HepG2 (cell line): ENCODE results near the gene PTEN. TPM values are rescaled to one million over a fixed set of nuclear protein-coding genes. Genes with fewer than 3 reads are reported as not detected.
A peak's percentile ranks its signal among the peaks of the same experiment; 100 is the strongest.

Experiments used
- ATAC-seq: fragments of 200-7000 bp; cut with Tn5 transposase; 3 replicates; pipeline ENCODE4 v1.9.1; 2020; ENCODE audit warnings: mild to moderate bottlenecking, moderate library complexity
- BruUV-seq: library from RNA; stranded (reverse); fragments of 400-500 nt; replicated peaks from 2 replicates; lab custom pipeline; 2021; lab: Mats Ljungman, UMichigan
- CTCF ChIA-PET: fragments of 300-600 bp; formaldehyde crosslinking; extraction: SDS; loops from one replicate; lab custom pipeline; 2021; ENCODE audit warnings: low total read pairs, inconsistent platforms, low intra/inter-chr PET ratio; lab: Yijun Ruan, JAX
- POLR2A ChIA-PET: fragments of 350-600 bp; sonication (Branson Sonifier 250); formaldehyde crosslinking; loops from one replicate; lab custom pipeline; 2020; ENCODE audit warnings: antibody characterized with exemption, inconsistent platforms; lab: Yijun Ruan, JAX
- DNase-seq: peaks from one replicate; pipeline ENCODE4 v3.0.0-alpha.2; 2015; ENCODE audit warnings: low spot score
- FAIRE-seq: peaks from 3 replicates; lab custom pipeline; 2011; peaks lifted over from hg19 to GRCh38; lab: Jason Lieb, UNC
- H2AFZ ChIP-seq: one replicate; pipeline ENCODE4 v1.6.1; 2011; ENCODE audit warnings: low read length, inconsistent platforms
- H3K27ac ChIP-seq: fragments of 300-600 bp; 3 replicates; pipeline ENCODE4 v1.8.0; 2011; ENCODE audit warnings: mixed run types, mild to moderate bottlenecking, mixed read lengths, low read length, inconsistent platforms; ENCODE audit not compliant: insufficient read depth; ENCODE audit errors: extremely low read length
- H3K27me3 ChIP-seq, 2 experiments: fragments of 200-600 bp in 1 of 2; 2 replicates in 1 of 2; 3 replicates in 1 of 2; pipeline versions ENCODE4 v1.6.0 to v1.8.0; 2011; ENCODE audit warnings: low read length in 2 of 2, mild to moderate bottlenecking in 2 of 2, moderate library complexity in 2 of 2, inconsistent platforms in 1 of 2; ENCODE audit not compliant: insufficient read depth in 2 of 2, control insufficient read depth in 1 of 2
- H3K36me3 ChIP-seq, 2 experiments: fragments of 200-600 bp in 1 of 2; replicated peaks in 1 of 2; 2 replicates in 1 of 2; 3 replicates in 1 of 2; pipeline versions ENCODE4 v1.5.1 to v1.8.0; 2011; ENCODE audit warnings: low read length in 2 of 2, inconsistent platforms in 1 of 2; ENCODE audit not compliant: insufficient read depth in 2 of 2, control insufficient read depth in 1 of 2
- H3K4me1 ChIP-seq: 2 replicates; pipeline ENCODE4 v1.5.1; 2012; ENCODE audit warnings: low read length, inconsistent platforms; ENCODE audit not compliant: insufficient read depth
- H3K4me2 ChIP-seq: 2 replicates; pipeline ENCODE4 v1.6.0; 2011; ENCODE audit warnings: low read depth, low read length, inconsistent platforms
- H3K4me3 ChIP-seq, 3 experiments: fragments of 200-600 bp in 1 of 3; sonication (generic), shearing (Covaris generic) in 1 of 3; replicated peaks in 1 of 3; 2 replicates each; pipeline ENCODE4 v1.5.1; 2011 to 2016; ENCODE audit warnings: low read length in 3 of 3, inconsistent platforms in 2 of 3, low read depth in 2 of 3, mild to moderate bottlenecking in 2 of 3, control low read depth in 1 of 3, mixed read lengths in 1 of 3; ENCODE audit not compliant: insufficient read depth in 1 of 3
- H3K79me2 ChIP-seq: one replicate; pipeline ENCODE4 v1.6.1; 2011; ENCODE audit warnings: low read length, inconsistent platforms; ENCODE audit not compliant: insufficient read depth
- H3K9ac ChIP-seq: 2 replicates; pipeline ENCODE4 v1.6.0; 2011; ENCODE audit warnings: mild to moderate bottlenecking, low read depth, low read length, inconsistent platforms; ENCODE audit not compliant: insufficient read depth
- H3K9me3 ChIP-seq: 2 replicates; pipeline ENCODE4 v1.5.1; 2012; ENCODE audit warnings: mild to moderate bottlenecking, low read length
- H4K20me1 ChIP-seq: 2 replicates; pipeline ENCODE4 v1.6.0; 2011; ENCODE audit warnings: inconsistent platforms, mild to moderate bottlenecking, low read length, moderate library complexity; ENCODE audit not compliant: insufficient read depth
- ATF7 ChIP-seq, 2 experiments: fragments of 450-650 bp in 1 of 2; sonication (generic) in 1 of 2; formaldehyde crosslinking in 1 of 2; IDR thresholded peaks; 2 replicates each; pipeline versions ENCODE4 v1.4.0 to v1.6.1; 2016 to 2020; ENCODE audit warnings: antibody characterized with exemption in 1 of 2, mild to moderate bottlenecking in 1 of 2, missing genetic modification reagents in 1 of 2
- DMAP1 ChIP-seq: IDR thresholded peaks from 2 replicates; pipeline ENCODE4 v1.6.1; 2016
- FOXC1 ChIP-seq: sonication (generic); formaldehyde crosslinking; IDR thresholded peaks from 2 replicates; pipeline ENCODE4 v1.8.0; 2022; ENCODE audit warnings: mild to moderate bottlenecking, missing genetic modification reagents, borderline replicate concordance
- MXD3 ChIP-seq: IDR thresholded peaks from 2 replicates; pipeline ENCODE4 v1.6.1; 2016; ENCODE audit warnings: mild to moderate bottlenecking, missing biosample characterization, missing genetic modification reagents
- NFYC ChIP-seq: IDR thresholded peaks from 2 replicates; pipeline ENCODE4 v1.6.1; 2016; ENCODE audit warnings: missing genetic modification reagents, missing compliant biosample characterization
- PREB ChIP-seq: sonication (generic); formaldehyde crosslinking; IDR thresholded peaks from 2 replicates; pipeline ENCODE4 v1.4.0; 2020; ENCODE audit warnings: missing genetic modification reagents
- SALL2 ChIP-seq: sonication (generic); formaldehyde crosslinking; IDR thresholded peaks from 2 replicates; pipeline ENCODE4 v1.8.1; 2023; ENCODE audit warnings: mild to moderate bottlenecking, missing genetic modification reagents, inconsistent platforms
- TARDBP ChIP-seq: sonication (generic); formaldehyde crosslinking; IDR thresholded peaks from 2 replicates; pipeline ENCODE4 v1.8.0; 2022; ENCODE audit warnings: mild to moderate bottlenecking, missing genetic modification reagents
- ZBTB2 ChIP-seq: sonication (generic); formaldehyde crosslinking; IDR thresholded peaks from 2 replicates; pipeline ENCODE4 v1.8.0; 2022; ENCODE audit warnings: low read depth, missing genetic modification reagents
- ZNF256 ChIP-seq: sonication (generic); formaldehyde crosslinking; conservative IDR thresholded peaks from 2 replicates; pipeline ENCODE4 v1.4.0; 2020; ENCODE audit warnings: missing genetic modification reagents
- ZNF503 ChIP-seq: sonication (generic); formaldehyde crosslinking; IDR thresholded peaks from 2 replicates; pipeline ENCODE4 v1.4.0; 2020; ENCODE audit warnings: missing genetic modification reagents
- WGBS: methylation state at CpG from one replicate; pipeline ENCODE4 v1.1.6; 2017; ENCODE audit warnings: low lambda C conversion rate; 5-methylcytosine and 5-hydroxymethylcytosine counted together
- in situ Hi-C: cut with HindIII; loops from 2 replicates; pipeline ENCODE4 v1.10.0; 2017; ENCODE audit warnings: low pct_unique_long_range_greater_than_20kb; ENCODE audit not compliant: extremely low pct_ligation_motif_present
- intact Hi-C: fragments of 100-400 bp; cut with micrococcal nuclease; formaldehyde crosslinking; loops from one replicate; pipeline ENCODE4 v1.10.0; 2022; ENCODE audit not compliant: unreplicated experiment
- polyA plus RNA-seq, 8 experiments: library from polyadenylated mRNA; depleted of rRNA in 3 of 8; stranded (reverse) in 7 of 8; unstranded in 1 of 8; fragments of >200 nt; fragmentation: Illumina TruSeq in 4 of 8; extraction: Trizol in 4 of 8; gene quantifications; 2 replicates each; pipeline versions ENCODE4 v1.2.1 to v1.2.3, GENCODE V29; 2011 to 2016; ENCODE audit warnings: low read depth in 4 of 8, missing spikeins in 1 of 8, mixed read lengths in 1 of 8; ENCODE audit not compliant: insufficient read depth in 1 of 8
- total RNA-seq, 5 experiments: library from RNA; depleted of rRNA; stranded (reverse); fragments of >200 nt; fragmentation: Illumina TruSeq; extraction: Trizol; gene quantifications; 2 replicates each; pipeline ENCODE4 v1.2.3, GENCODE V29; 2016; ENCODE audit warnings: low read depth in 1 of 5

The PTEN gene
- total and polyA plus RNA-seq, 2 of the 13 experiments (the other 11 are each of a cell fraction or from before 2014, with no cell fraction given), result 30.3 to 61.3 TPM

- TF ChIP-seq MXD3 (CRISPR knock-in tag) (no peak), FOXC1 (CRISPR knock-in tag) (no peak), SALL2 (CRISPR knock-in tag) (no peak), ZNF256 (no peak), ZNF503 (CRISPR knock-in tag) (no peak), TARDBP (CRISPR knock-in tag) (no peak), NFYC (no peak)
Observed at GRCh38 chr10:87829986-87830729, 33.3 kb upstream of the PTEN start (continued).

- Histone ChIP-seq H3K9me3 (no peaks in the 10 kb centered on the region), H2AFZ (no peak overlapping the region), H3K4me3 (no peak overlapping the region), H3K4me2 (no peak overlapping the region), H4K20me1 (no peaks in the 10 kb centered on the region), H3K36me3 (no peaks in the 10 kb centered on the region), H3K4me1 (no peaks in the 10 kb centered on the region), H3K27ac (no peak overlapping the region), H3K27me3 (peaks cover 0 to 1% of the 10 kb centered on the region in 2 experiments; a peak in 1 of 5 replicates), H3K79me2 (no peaks in the 10 kb centered on the region), H3K9ac (no peak overlapping the region)
- BruUV-seq, result no TSS peak
- TF ChIP-seq ATF7 (IDR thresholded peaks at IDR 0.05) (peak; percentile 53; the same call in 1 of the 2 replicates), ATF7 (CRISPR knock-in tag; IDR thresholded peaks at IDR 0.05) (no peak), ZBTB2 (CRISPR knock-in tag) (no peak), PREB (no peak), DMAP1 (CRISPR knock-in tag) (no peak)
- ATAC-seq (no peak), DNase-seq (no peak), FAIRE-seq (no peak)
- intact Hi-C loops, result no loop called here
- in situ Hi-C loops, result no loop called here
- POLR2A ChIA-PET, result no interaction called here
- WGBS, result 28% methylated on average over 4 of the region's 4 CpGs
- CTCF ChIA-PET, result no interaction called here
Observed at GRCh38 chr10:87836098-87836497, 27.3 kb upstream of the PTEN start.
